ENCODE data around the gene ATXN1. TPM values are rescaled to one million over a fixed set of nuclear protein-coding genes. Genes with fewer than 3 reads are reported as not detected.

ATXN1 gene
- total RNA-seq, 1 experiment from 2014 or later = 16.5 TPM

- TF ChIP-seq, protein P1, sequence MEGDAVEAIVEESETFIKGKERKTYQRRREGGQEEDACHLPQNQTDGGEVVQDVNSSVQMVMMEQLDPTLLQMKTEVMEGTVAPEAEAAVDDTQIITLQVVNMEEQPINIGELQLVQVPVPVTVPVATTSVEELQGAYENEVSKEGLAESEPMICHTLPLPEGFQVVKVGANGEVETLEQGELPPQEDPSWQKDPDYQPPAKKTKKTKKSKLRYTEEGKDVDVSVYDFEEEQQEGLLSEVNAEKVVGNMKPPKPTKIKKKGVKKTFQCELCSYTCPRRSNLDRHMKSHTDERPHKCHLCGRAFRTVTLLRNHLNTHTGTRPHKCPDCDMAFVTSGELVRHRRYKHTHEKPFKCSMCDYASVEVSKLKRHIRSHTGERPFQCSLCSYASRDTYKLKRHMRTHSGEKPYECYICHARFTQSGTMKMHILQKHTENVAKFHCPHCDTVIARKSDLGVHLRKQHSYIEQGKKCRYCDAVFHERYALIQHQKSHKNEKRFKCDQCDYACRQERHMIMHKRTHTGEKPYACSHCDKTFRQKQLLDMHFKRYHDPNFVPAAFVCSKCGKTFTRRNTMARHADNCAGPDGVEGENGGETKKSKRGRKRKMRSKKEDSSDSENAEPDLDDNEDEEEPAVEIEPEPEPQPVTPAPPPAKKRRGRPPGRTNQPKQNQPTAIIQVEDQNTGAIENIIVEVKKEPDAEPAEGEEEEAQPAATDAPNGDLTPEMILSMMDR (IDR thresholded peaks at IDR 0.05; ENCODE audit: unreplicated experiment) = no peak
- Mint-ChIP-seq H3K4me1 (ENCODE audit: insufficient read depth, unreplicated experiment) (no peaks in the 10 kb centered on the region), H3K36me3 (ENCODE audit: insufficient read depth, unreplicated experiment) (no peaks in the 10 kb centered on the region), H3K27me3 (ENCODE audit: insufficient read depth, unreplicated experiment) (no peaks in the 10 kb centered on the region), H3K27ac (ENCODE audit: low read depth, unreplicated experiment) (no peak overlapping the region), H3K9me3 (ENCODE audit: unreplicated experiment) (no peaks in the 10 kb centered on the region), H3K4me3 (ENCODE audit: unreplicated experiment) (no peak overlapping the region)
- DNase-seq (ENCODE audit: unreplicated experiment) = no peak
- CTCF ChIA-PET = interaction anchor here (0.6 to 0.9 kb wide), 2 partner anchors 17 to 326 kb away, joined by 3 to 4 read pairs; no protein-coding TSS in a partner anchor
- POLR2A ChIA-PET = interaction anchor here (0.7 kb wide), 1 partner anchor 195 kb away, joined by 3 read pairs; no protein-coding TSS in a partner anchor
- no TSS peak for BruUV-seq (replicated peaks)
- intact Hi-C loops (cut with micrococcal nuclease) = no loop called here
Observed at GRCh38 chr6:16583144-16583762, 178.0 kb downstream of the ATXN1 start.

- TF ChIP-seq, protein P1 (IDR thresholded peaks at IDR 0.05; ENCODE audit: unreplicated experiment) = no peak
- POLR2A ChIA-PET = no interaction called here
- no peak overlapping the region for H3K4me3 Mint-ChIP-seq (ENCODE audit: unreplicated experiment)
Observed at GRCh38 chr6:16582446-16583143, 178.7 kb downstream of the ATXN1 start.

DNA sequence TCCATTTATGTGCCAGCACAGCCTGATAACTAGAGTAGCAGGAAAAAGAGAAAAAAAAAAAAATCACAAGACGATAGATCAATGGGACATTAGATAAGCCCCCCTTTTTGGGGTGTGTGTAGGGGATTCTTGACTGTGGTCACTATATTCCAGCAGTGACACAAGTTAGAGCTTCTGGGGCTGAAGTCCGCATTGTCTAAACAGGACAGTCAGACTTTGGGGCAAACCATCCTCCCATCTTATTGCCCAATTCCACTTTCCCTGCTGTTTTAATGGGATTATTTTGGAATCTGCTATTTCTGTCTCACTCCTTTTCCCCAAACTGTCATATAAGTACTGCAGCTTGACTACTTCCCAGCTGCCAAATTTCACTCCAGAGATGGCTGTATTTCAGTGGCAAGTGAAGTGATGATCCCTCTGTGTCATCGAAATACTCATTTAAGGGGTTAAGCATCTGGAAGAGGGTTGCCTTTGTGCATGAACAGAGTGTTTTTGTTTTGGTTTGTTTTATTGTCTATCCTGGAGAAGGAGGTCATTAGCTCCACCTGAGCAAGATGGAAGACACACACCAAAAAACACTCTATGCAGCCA lies 182.5 kb downstream of the ATXN1 start:
- H3K36me3 Mint-ChIP-seq (ENCODE audit: insufficient read depth, unreplicated experiment) = no peaks in the 10 kb centered on the region

More at GRCh38 chr6:16582446-16583143, 178.7 kb downstream of the ATXN1 start:
- H3K27me3 Mint-ChIP-seq (ENCODE audit: insufficient read depth, unreplicated experiment) = no peaks in the 10 kb centered on the region
- DNase-seq (ENCODE audit: unreplicated experiment) = no peak
- H3K9me3 Mint-ChIP-seq (ENCODE audit: unreplicated experiment) = no peaks in the 10 kb centered on the region
- no peaks in the 10 kb centered on the region for H3K36me3 Mint-ChIP-seq (ENCODE audit: insufficient read depth, unreplicated experiment)
- H3K27ac Mint-ChIP-seq (ENCODE audit: low read depth, unreplicated experiment) = no peak overlapping the region
- CTCF ChIA-PET = interaction anchor here (0.9 to 1.1 kb wide), 2 partner anchors 17 to 18 kb away, joined by 3 to 4 read pairs; no protein-coding TSS in a partner anchor
- intact Hi-C loops (cut with micrococcal nuclease) = no loop called here
- BruUV-seq (replicated peaks) = no TSS peak
- no peaks in the 10 kb centered on the region for H3K4me1 Mint-ChIP-seq (ENCODE audit: insufficient read depth, unreplicated experiment)

More for the DNA sequence above, 182.5 kb downstream of the ATXN1 start:
- peaks cover 5% of the 10 kb centered on the region for H3K4me1 Mint-ChIP-seq (ENCODE audit: insufficient read depth, unreplicated experiment)
- intact Hi-C loops (cut with micrococcal nuclease) = no loop called here
- no peak overlapping the region for H3K4me3 Mint-ChIP-seq (ENCODE audit: unreplicated experiment)
- no peak overlapping the region for H3K27ac Mint-ChIP-seq (ENCODE audit: low read depth, unreplicated experiment)
- no peaks in the 10 kb centered on the region for H3K27me3 Mint-ChIP-seq (ENCODE audit: insufficient read depth, unreplicated experiment)
- TF ChIP-seq, protein P1 (IDR thresholded peaks at IDR 0.05; ENCODE audit: unreplicated experiment) = no peak
- ChIA-PET CTCF (no interaction called here), POLR2A (no interaction called here)
- no peak for DNase-seq (ENCODE audit: unreplicated experiment)
- no peaks in the 10 kb centered on the region for H3K9me3 Mint-ChIP-seq (ENCODE audit: unreplicated experiment)
- BruUV-seq (replicated peaks) = no TSS peak
